OCI-LY1 (cell line): ENCODE measurements around the gene NEURL3.
"Not testable (repeated sequence)": the region's sequence is repeated elsewhere in the genome, so short reads cannot be mapped to it uniquely, and the experiment has no call there.

Experiments
- H2AFZ ChIP-seq: fragments of 200-600 bp; sonication (generic), shearing (Covaris generic); 2 replicates; pipeline ENCODE4 v1.6.0; 2014; ENCODE audit warnings: antibody characterized with exemption, mild to moderate bottlenecking, low read length
- H3F3A ChIP-seq: fragments of 200-600 bp; sonication (generic), shearing (Covaris generic); 2 replicates; pipeline ENCODE4 v1.6.0; 2014; ENCODE audit warnings: mild to moderate bottlenecking, antibody characterized with exemption, low read length, moderate library complexity; ENCODE audit not compliant: insufficient read depth
- H3K27ac ChIP-seq: fragments of 200-600 bp; sonication (generic); 2 replicates; pipeline ENCODE4 v1.5.1; 2014; ENCODE audit warnings: low read length, mixed run types, mild to moderate bottlenecking, low read depth; ENCODE audit not compliant: poor library complexity, severe bottlenecking
- H3K27me3 ChIP-seq: fragments of 200-600 bp; sonication (generic); 2 replicates; pipeline ENCODE4 v1.6.0; 2014; ENCODE audit warnings: antibody characterized with exemption, mild to moderate bottlenecking, low read length, moderate library complexity; ENCODE audit not compliant: insufficient read depth
- H3K36me3 ChIP-seq: fragments of 200-600 bp; sonication (generic); 2 replicates; pipeline ENCODE4 v1.6.1; 2014; ENCODE audit warnings: mild to moderate bottlenecking, antibody characterized with exemption, low read length, moderate library complexity, mixed read lengths; ENCODE audit not compliant: insufficient read depth
- H3K4me1 ChIP-seq: fragments of 200-600 bp; sonication (generic); 2 replicates; pipeline ENCODE4 v1.5.1; 2014; ENCODE audit warnings: mild to moderate bottlenecking, low read length, moderate library complexity; ENCODE audit not compliant: insufficient read depth, severe bottlenecking
- H3K4me2 ChIP-seq: fragments of 200-600 bp; sonication (generic), shearing (Covaris generic); 2 replicates; pipeline ENCODE4 v1.6.1; 2014; ENCODE audit warnings: low read length
- H3K4me3 ChIP-seq: fragments of 200-600 bp; sonication (generic); 2 replicates; pipeline ENCODE4 v1.5.1; 2014; ENCODE audit warnings: low read length, low read depth, mild to moderate bottlenecking, mixed read lengths; ENCODE audit not compliant: poor library complexity, severe bottlenecking
- H3K79me2 ChIP-seq: fragments of 200-600 bp; shearing (Covaris generic); 2 replicates; pipeline ENCODE4 v1.6.1; 2016; ENCODE audit warnings: mixed run types, low read length, mixed read lengths; ENCODE audit not compliant: insufficient read depth
- H3K9ac ChIP-seq: fragments of 200-600 bp; sonication (generic), shearing (Covaris generic); 2 replicates; pipeline ENCODE4 v1.6.1; 2014; ENCODE audit warnings: mild to moderate bottlenecking, low read length, mixed read lengths
- H3K9me2 ChIP-seq: fragments of 200-600 bp; sonication (generic), shearing (Covaris generic); 2 replicates; pipeline ENCODE4 v1.6.1; 2014; ENCODE audit warnings: low read depth, mild to moderate bottlenecking, low read length, mixed read lengths
- H3K9me3 ChIP-seq: fragments of 200-600 bp; shearing (Covaris generic); 2 replicates; pipeline ENCODE4 v1.6.1; 2014; ENCODE audit warnings: low read length, mixed read lengths
- H4K20me1 ChIP-seq: fragments of 200-600 bp; sonication (generic), shearing (Covaris generic); 2 replicates; pipeline ENCODE4 v1.6.0; 2016; ENCODE audit warnings: mild to moderate bottlenecking, low read length; ENCODE audit not compliant: insufficient read depth
- EZH2 ChIP-seq: fragments of 200-600 bp; sonication (generic), shearing (Covaris generic); IDR thresholded peaks from 2 replicates; pipeline ENCODE4 v1.8.0; 2017; ENCODE audit warnings: borderline replicate concordance, mixed run types, mild to moderate bottlenecking, antibody characterized with exemption, low read length, moderate library complexity, mixed read lengths
- TF ChIP-seq, protein P1 (sequence below): fragments of 200-600 bp; sonication (generic), shearing (Covaris generic); IDR thresholded peaks from 2 replicates; pipeline ENCODE4 v1.5.1; 2017; ENCODE audit warnings: mild to moderate bottlenecking, antibody characterized with exemption, low read length, moderate library complexity, mixed read lengths

NEURL3 gene

DNA sequence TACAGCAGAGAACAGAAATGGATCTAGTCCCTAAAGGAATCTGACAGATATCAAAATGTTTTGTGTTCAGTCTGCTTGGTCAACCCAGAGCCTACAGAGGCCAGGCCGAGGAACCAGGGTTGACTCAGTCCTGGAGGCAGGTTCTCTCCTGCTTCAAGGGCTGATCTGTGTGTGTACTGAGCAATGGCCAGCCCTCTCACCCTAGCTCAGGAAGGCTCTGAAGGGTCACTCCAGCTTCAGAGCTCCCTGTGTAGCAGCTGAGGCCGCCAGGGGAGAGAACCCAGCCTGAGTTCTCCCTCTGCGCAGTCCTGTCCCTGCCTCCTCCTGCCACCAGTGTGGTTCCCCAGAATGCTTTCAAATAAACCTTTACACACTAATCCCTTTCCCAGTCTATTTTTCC, 41.1 kb downstream of the NEURL3 start:
- Histone ChIP-seq H3K9me3 (no peaks in the 10 kb centered on the region), H3K4me1 (no peaks in the 10 kb centered on the region), H3K27ac (no peak overlapping the region), H4K20me1 (no peaks in the 10 kb centered on the region), H3K9ac (no peak overlapping the region), H3F3A (no peaks in the 10 kb centered on the region), H3K4me3 (no peak overlapping the region), H3K4me2 (no peak overlapping the region), H3K9me2 (no peaks in the 10 kb centered on the region), H3K79me2 (no peaks in the 10 kb centered on the region), H3K36me3 (no peaks in the 10 kb centered on the region), H2AFZ (no peak overlapping the region), H3K27me3 (no peaks in the 10 kb centered on the region)
- TF ChIP-seq EZH2 = no peak
- TF ChIP-seq, protein P1, sequence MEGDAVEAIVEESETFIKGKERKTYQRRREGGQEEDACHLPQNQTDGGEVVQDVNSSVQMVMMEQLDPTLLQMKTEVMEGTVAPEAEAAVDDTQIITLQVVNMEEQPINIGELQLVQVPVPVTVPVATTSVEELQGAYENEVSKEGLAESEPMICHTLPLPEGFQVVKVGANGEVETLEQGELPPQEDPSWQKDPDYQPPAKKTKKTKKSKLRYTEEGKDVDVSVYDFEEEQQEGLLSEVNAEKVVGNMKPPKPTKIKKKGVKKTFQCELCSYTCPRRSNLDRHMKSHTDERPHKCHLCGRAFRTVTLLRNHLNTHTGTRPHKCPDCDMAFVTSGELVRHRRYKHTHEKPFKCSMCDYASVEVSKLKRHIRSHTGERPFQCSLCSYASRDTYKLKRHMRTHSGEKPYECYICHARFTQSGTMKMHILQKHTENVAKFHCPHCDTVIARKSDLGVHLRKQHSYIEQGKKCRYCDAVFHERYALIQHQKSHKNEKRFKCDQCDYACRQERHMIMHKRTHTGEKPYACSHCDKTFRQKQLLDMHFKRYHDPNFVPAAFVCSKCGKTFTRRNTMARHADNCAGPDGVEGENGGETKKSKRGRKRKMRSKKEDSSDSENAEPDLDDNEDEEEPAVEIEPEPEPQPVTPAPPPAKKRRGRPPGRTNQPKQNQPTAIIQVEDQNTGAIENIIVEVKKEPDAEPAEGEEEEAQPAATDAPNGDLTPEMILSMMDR = no peak

DNA sequence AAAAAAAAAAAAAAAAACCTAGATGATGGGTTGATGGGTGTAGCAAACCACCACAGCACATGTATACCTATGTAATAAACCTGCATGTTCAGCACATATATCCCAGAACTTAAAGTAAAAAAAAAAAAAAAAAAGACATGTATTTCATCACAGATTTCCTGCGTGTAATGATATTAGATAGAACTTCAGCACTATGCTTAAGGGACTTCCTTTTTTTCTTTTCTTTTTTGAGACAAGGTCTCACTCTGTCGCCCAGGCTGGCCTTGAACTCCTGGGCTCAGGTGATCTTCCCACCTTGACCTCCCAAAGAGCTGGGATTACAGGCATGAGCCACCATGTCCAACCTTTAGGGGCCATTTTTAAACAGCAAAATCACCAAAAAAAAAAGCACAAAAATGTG, 42.0 kb downstream of the NEURL3 start:
- Histone ChIP-seq H3K79me2 (no peaks in the 10 kb centered on the region), H2AFZ (no peak overlapping the region), H3K9ac (no peak overlapping the region), H3K9me3 (no peaks in the 10 kb centered on the region), H3K9me2 (no peaks in the 10 kb centered on the region), H3K4me1 (no peaks in the 10 kb centered on the region), H3K4me3 (no peak overlapping the region), H3K4me2 (no peak overlapping the region), H3F3A (no peaks in the 10 kb centered on the region), H3K27ac (no peak overlapping the region), H3K36me3 (no peaks in the 10 kb centered on the region), H3K27me3 (no peaks in the 10 kb centered on the region), H4K20me1 (no peaks in the 10 kb centered on the region)
- TF ChIP-seq EZH2 = no peak
- TF ChIP-seq, protein P1 = no peak

DNA sequence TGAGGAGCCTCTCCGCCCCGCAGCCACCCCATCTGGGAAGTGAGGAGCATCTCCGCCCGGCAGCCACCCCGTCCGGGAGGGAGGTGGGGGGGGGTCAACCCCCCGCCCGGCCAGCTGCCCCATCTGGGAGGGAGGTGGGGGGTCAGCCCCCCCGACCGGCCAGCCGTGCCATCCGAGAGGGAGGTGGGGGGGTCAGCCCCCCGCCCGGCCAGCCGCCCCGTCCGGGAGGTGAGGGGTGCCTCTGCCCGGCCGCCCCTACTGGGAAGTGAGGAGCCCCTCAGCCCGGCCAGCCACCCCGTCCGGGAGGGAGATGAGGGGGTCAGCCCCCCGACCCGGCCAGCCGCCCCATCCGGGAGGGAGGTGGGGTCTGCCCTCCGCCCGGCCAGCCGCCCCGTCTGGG, 43.5 kb downstream of the NEURL3 start:
- H3K36me3 ChIP-seq, H3K4me1 ChIP-seq, H3K4me3 ChIP-seq, H3K9me2 ChIP-seq, H3K27ac ChIP-seq, H3K4me2 ChIP-seq, H4K20me1 ChIP-seq, H3K79me2 ChIP-seq, H2AFZ ChIP-seq, H3K27me3 ChIP-seq, H3F3A ChIP-seq, H3K9me3 ChIP-seq, H3K9ac ChIP-seq: not testable (repeated sequence)

DNA sequence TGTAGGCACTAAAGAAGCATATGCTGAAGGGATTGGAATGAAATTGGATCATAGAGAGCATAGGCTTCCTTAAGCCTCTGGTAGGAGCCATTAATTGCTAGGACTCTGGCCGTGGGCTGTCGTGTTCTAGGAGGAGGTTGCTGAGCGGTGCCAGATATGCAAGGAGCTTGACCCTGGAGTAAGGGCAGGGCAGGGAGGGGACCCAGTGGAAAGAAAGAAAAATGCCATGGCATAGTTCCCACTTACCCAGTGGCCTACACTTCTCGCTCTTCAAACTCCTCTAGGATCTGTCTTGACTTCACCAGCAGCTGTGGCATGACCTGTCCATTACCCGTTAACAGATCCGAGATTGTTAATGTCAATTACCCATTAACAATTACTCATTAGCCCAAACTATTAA, 53.1 kb downstream of the NEURL3 start:
- no peaks in the 10 kb centered on the region for H3K27me3 ChIP-seq
- no peaks in the 10 kb centered on the region for H3K4me1 ChIP-seq
- TF ChIP-seq EZH2 = no peak
- TF ChIP-seq, protein P1 = no peak
- H3K9me2 ChIP-seq = no peaks in the 10 kb centered on the region
- no peak overlapping the region for H3K27ac ChIP-seq
- H3K4me2 ChIP-seq = no peak overlapping the region
- H3K9me3 ChIP-seq = no peaks in the 10 kb centered on the region; the same call in 1 of the 2 replicates
- no peaks in the 10 kb centered on the region for H3K36me3 ChIP-seq
- no peak overlapping the region for H3K9ac ChIP-seq
- H3K79me2 ChIP-seq = no peaks in the 10 kb centered on the region
- H3K4me3 ChIP-seq = no peak overlapping the region
- H3F3A ChIP-seq = no peaks in the 10 kb centered on the region
- H2AFZ ChIP-seq = no peak overlapping the region
- no peaks in the 10 kb centered on the region for H4K20me1 ChIP-seq
